Renal pelvis (tissue), 12 donors: ENCODE results near the gene ESX1. TPM values are rescaled to one million over a fixed set of nuclear protein-coding genes. Genes with fewer than 3 reads are reported as not detected.
"Not testable (repeated sequence)": the region's sequence is repeated elsewhere in the genome, so short reads cannot be mapped to it uniquely, and the experiment has no call there.

Experiments
- DNase-seq: peaks from one replicate; pipeline ENCODE4 v3.0.0-alpha.2; 2013
- long read RNA-seq, 16 experiments: transcript quantifications; one replicate each; lab custom pipeline, GENCODE V29; 2026
- polyA plus RNA-seq, 3 donors: library from polyadenylated mRNA; unstranded; fragments of 120-200 nt; gene quantifications; one replicate each; pipeline ENCODE4 v1.2.1, GENCODE V29; 2013; ENCODE audit not compliant: insufficient read length in 3 of 3

Gene ESX1
- polyA plus RNA-seq, result not detected
- long read RNA-seq, donor 1, result 0 reads
- long read RNA-seq, donor 2, result 0 reads
- long read RNA-seq, donor 3, result 0 reads
- long read RNA-seq, donor 4, result 0 reads
- long read RNA-seq, donor 5, result 0 reads
- long read RNA-seq, donor 6, result 0 reads
- long read RNA-seq, donor 7, result 0 reads
- long read RNA-seq, donor 8, result 0 reads
- long read RNA-seq, donor 9, result 0 reads
- long read RNA-seq, donor 10, result 0 reads
- long read RNA-seq, donor 11, result 0 reads
- long read RNA-seq, donor 12, result 0 reads
- long read RNA-seq, donor 13, result 0 reads
- long read RNA-seq, donor 14, result 0 reads
- long read RNA-seq, donor 15, result 0 reads
- long read RNA-seq, donor 16, result 0 reads

GRCh38 chrX:104254442-104255115 lies at the start of gene ESX1:
Gene ESX1, minus strand, starts transcription at chrX:104254933. Its CDS starts 84 bp downstream, at chrX:104254849.
- DNase-seq, result no peak

GRCh38 chrX:104295636-104296035 lies 40.9 kb upstream of the ESX1 start:
- no peak for DNase-seq

GRCh38 chrX:104288961-104289360 lies 34.2 kb upstream of the ESX1 start:
- no peak for DNase-seq

DNA sequence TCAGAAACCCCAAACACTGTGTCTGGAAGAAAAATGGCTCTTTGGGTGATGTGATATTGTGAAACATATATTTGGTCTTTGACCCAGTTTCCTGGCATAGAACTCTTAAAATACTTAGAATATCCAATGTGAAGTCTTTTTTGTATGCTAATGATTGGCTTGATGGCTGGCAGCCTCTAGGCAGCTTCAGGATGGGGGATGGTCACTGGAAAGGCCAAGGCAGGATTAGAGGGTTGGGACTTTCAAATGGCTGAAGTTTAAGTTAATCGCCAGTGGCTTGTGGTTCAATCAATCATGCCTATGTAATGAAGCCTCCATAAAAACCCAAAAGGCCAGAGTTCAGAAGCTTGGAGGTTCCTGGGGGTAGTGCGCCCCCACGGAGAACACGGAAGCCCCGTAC lies 33.5 kb upstream of the ESX1 start:
- no peak for DNase-seq

GRCh38 chrX:104285201-104285600 lies 30.5 kb upstream of the ESX1 start:
- DNase-seq, result no peak

- peak; percentile 49 for DNase-seq
Measured at GRCh38 chrX:104284507-104284906, 29.8 kb upstream of the ESX1 start.

- no peak for DNase-seq
Measured at GRCh38 chrX:104282166-104282725, 27.5 kb upstream of the ESX1 start.

GRCh38 chrX:104281564-104281963 lies 26.8 kb upstream of the ESX1 start:
- no peak for DNase-seq

DNA sequence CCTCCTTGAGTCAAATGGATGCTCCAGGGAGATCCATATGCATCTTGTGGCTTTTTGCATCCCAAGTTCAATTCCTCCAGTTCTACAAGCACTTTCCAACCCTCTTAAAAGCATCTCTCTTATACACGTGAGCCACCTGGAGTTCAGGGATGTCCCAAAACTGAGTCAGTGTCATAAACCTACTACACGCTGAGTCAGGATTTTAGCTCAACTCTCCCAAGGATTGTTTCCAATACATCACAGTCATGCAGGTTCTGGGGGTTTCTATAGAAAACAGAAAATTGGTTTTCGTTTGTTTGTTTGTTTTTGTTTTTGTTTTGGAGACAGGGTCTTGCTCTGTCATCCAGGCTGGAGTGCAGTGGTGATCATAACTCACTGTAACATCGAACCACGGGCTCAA lies 25.9 kb upstream of the ESX1 start:
- DNase-seq, result no peak

DNA sequence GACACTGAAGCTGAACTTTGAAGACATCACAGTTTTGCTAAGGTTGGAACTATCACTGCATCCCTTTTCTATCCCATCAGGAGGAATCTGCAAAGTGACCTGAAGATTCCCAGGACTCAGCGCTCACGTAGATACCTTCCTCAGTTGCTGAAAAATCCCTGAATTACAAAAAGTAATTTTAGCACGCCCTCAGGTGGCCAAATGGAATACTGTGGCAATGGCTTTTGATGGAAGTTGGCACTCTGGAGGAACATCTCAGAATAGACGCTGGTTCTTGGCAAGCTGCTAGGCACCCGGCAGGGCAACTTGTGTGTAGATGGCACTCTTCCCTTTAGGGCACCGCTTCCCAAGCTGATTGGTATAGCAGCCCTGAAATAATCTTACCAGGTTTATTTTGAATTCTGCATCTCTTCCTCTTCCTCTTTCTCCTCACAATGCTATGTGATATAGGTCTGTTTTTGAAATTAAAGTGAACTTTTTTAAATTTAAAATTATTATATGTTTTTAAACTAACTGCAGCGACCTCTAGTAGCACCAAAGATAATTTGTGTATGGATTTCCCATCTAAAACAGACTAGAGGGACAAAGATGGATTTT lies 16.3 kb upstream of the ESX1 start:
- no peak for DNase-seq

GRCh38 chrX:104270212-104270611 lies 15.5 kb upstream of the ESX1 start:
- DNase-seq, result no peak

GRCh38 chrX:104255465-104255864 lies 732 bp upstream of the ESX1 start:
- DNase-seq, result no peak

DNA sequence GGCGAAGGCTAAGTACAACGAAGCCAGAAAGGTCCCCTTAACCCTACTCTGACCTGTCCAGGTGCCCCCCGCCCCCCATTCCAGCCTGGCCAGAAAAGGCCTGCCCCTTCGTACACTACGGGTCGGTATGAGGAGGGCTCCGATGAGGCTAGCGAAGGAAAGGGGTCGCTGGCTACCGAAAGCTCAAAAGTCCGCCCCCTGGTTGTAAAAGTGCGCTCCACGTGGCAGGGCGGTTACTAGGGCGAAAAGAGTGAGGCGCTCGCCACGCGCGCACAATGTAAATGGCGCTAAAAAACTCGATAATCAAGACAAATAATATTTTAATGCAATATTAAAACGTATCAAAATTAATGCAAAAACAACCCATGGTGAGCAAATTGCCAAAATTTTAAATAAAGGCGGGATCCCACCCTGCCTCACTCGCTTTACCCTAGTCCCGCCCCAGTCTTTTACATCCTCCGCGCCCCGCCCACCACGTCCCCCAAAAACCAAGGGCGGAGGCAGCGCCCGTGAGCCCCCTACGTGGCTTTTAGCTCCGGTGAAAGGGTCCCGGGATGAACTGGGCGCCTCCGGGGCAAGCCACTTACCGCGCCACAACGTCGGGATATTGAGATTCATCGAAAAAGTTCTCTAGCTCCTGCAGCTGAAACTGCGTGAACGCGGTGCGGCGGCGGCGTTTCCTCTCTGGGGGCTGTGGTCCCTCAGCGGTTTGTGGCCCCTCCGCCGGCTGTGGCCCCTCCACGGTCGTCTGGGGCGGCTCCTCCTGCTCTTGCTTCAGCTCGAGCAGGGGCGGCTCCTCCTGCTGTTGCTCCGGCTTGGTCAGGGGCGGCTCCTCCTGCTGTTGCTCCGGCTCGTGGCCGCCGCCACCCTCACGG lies 929 bp downstream of the ESX1 start:
- no peak for DNase-seq

DNA sequence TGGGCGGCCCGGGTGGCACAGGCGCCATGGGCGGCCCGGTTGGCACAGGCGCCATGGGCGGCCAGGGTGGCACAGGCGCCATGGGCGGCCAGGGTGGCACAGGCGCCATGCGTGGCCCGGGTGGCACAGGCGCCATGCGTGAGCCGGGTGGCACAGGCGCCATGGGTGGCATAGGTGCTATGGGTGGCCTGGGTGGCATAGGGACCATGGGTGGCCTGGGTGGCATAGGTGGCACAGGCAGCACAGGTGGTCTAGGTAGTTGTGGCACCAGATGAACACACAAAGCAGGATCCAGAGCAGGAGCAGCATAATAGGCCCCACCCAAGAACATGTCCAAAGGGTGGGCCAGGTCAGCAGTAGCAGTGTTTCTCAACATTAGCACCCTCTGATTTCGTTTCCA lies 4.3 kb downstream of the ESX1 start:
- DNase-seq, result no peak

DNA sequence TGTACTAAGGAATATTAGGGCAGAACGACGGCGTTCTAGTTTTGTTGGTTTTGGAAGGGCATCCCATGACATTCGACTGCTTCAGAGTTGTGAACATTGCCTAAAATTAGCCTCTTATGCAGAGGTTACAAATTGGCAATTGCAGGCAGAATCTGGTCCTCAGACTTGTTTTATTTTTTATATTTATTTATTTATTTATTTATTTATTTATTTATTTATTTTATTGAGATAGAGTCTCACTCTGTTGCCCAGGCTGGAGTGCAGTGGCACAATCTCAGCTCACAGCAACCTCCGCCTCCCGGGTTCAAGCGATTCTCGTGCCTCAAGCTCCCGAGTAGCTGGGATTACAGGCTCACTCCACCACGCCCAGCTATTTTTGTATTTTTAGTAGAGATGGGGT lies 24.7 kb downstream of the ESX1 start:
- not testable (repeated sequence) for DNase-seq

GRCh38 chrX:104211187-104211586 lies 43.5 kb downstream of the ESX1 start:
- no peak for DNase-seq

DNA sequence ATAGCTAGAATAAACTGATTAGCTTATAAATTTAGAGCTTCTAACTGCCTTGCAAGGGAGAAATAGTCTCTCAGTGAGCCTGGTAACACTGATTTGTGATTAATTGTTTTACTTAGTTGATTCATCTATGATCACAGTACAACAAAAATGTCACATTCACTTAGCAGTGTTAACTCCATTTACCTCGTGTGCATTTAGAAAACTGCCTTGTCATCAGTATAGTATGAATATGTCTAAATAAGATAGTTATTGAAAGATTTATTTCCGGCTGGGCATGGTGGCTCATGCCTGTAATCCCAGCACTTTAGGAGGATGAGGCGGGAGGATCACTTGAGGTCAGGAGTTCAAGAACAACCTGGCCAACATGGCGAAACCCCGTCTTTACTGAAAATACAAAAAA lies 49.2 kb downstream of the ESX1 start:
- DNase-seq, result no peak
